Upper lobe of left lung (tissue), 4 donors: ENCODE data around the gene SERTAD3.

Experiments
- CTCF ChIP-seq, 6 experiments: fragments of 450-650 bp in 4 of 6; fragments of 200-600 bp in 2 of 6; sonication (generic) in 2 of 6; IDR thresholded peaks; one replicate each; pipeline ENCODE4 v1.5.1; 2016 to 2019; ENCODE audit warnings: antibody characterized with exemption in 6 of 6
- EP300 ChIP-seq, 4 donors: sonication (generic); formaldehyde crosslinking; IDR thresholded peaks; one replicate each; pipeline ENCODE4 v1.5.1; 2017; ENCODE audit warnings: antibody characterized with exemption in 4 of 4, control low read depth in 2 of 4
- POLR2A ChIP-seq, 4 donors: fragments of 450-650 bp; IDR thresholded peaks; one replicate each; pipeline ENCODE4 v1.5.1; 2016 to 2017; ENCODE audit warnings: antibody characterized with exemption in 4 of 4, mild to moderate bottlenecking in 2 of 4

GRCh38 chr19:40420451-40420765 lies 23.7 kb downstream of the SERTAD3 start:
- TF ChIP-seq POLR2A (IDR thresholded peaks at IDR 0.05) = no peak
- TF ChIP-seq CTCF (IDR thresholded peaks at IDR 0.05) = no peak
- no peak for TF ChIP-seq EP300 (IDR thresholded peaks at IDR 0.05)
